Activated naive CD4-positive, alpha-beta T cell treated with anti-CD3 and anti-CD28 coated beads, Interleukin-2, amount 10 ng/mL, durations not matched to agents 7 days and 5 days (primary cell): Measurements from ENCODE around the gene MAP3K5.
"Not testable (repeated sequence)": the region's sequence is repeated elsewhere in the genome, so short reads cannot be mapped to it uniquely, and the experiment has no call there.

Experiments used
- CTCF ChIA-PET: fragments of 350-600 bp; sonication (Branson Sonifier 250); formaldehyde crosslinking; loops from one replicate; lab custom pipeline; 2021; ENCODE audit warnings: antibody characterized with exemption; lab: Charles Lee
- DNase-seq: peaks from one replicate; pipeline ENCODE4 v3.0.0-alpha.2; 2020
- H3K27ac Mint-ChIP-seq: one replicate; pipeline ENCODE4 v1.8.0; 2021; ENCODE audit warnings: mild to moderate bottlenecking, moderate library complexity, mixed read lengths
- H3K27me3 Mint-ChIP-seq: one replicate; pipeline ENCODE4 v1.8.0; 2021; ENCODE audit warnings: mild to moderate bottlenecking, mixed read lengths
- H3K36me3 Mint-ChIP-seq: one replicate; pipeline ENCODE4 v1.8.0; 2021; ENCODE audit warnings: mixed read lengths
- H3K4me1 Mint-ChIP-seq: one replicate; pipeline ENCODE4 v1.8.0; 2021; ENCODE audit warnings: mixed read lengths
- H3K4me3 Mint-ChIP-seq: one replicate; pipeline ENCODE4 v1.8.0; 2021; ENCODE audit warnings: mild to moderate bottlenecking, moderate library complexity, mixed read lengths
- H3K9me3 Mint-ChIP-seq: one replicate; pipeline ENCODE4 v1.8.0; 2021; ENCODE audit warnings: mixed read lengths

MAP3K5 gene

GRCh38 chr6:136763255-136763654 is 29.0 kb downstream of the MAP3K5 start:
- Mint-ChIP-seq H3K4me3 (no peak overlapping the region), H3K4me1 (peaks cover 80% of the 10 kb centered on the region), H3K27ac (peak overlapping the region; percentile 3), H3K36me3 (peaks cover 4% of the 10 kb centered on the region), H3K9me3 (no peaks in the 10 kb centered on the region), H3K27me3 (no peaks in the 10 kb centered on the region)
- CTCF ChIA-PET: interaction anchor here (1.1 to 7.3 kb wide), 3 partner anchors 23 to 119 kb away, joined by 3 to 60 read pairs (median 8); partner anchors contain the start of gene MAP3K5
- no peak for DNase-seq

- peak overlapping the region; percentile 68 for H3K27ac Mint-ChIP-seq
- DNase-seq: no peak
- no peaks in the 10 kb centered on the region for H3K27me3 Mint-ChIP-seq
- H3K9me3 Mint-ChIP-seq: no peaks in the 10 kb centered on the region
- H3K4me1 Mint-ChIP-seq: peaks cover 71% of the 10 kb centered on the region
- H3K36me3 Mint-ChIP-seq: peaks cover 2% of the 10 kb centered on the region
- CTCF ChIA-PET: interaction anchor here (1.1 to 7.3 kb wide), 5 partner anchors 16 to 118 kb away, joined by 3 to 60 read pairs (median 4); partner anchors contain the start of gene MAP3K5
- no peak overlapping the region for H3K4me3 Mint-ChIP-seq
Measured at GRCh38 chr6:136762022-136762975, 30.0 kb downstream of the MAP3K5 start.

GRCh38 chr6:136761227-136761922 is 30.9 kb downstream of the MAP3K5 start:
- Mint-ChIP-seq H3K27ac (peak overlapping the region; percentile 68), H3K36me3 (peaks cover 6% of the 10 kb centered on the region), H3K9me3 (no peaks in the 10 kb centered on the region), H3K27me3 (no peaks in the 10 kb centered on the region), H3K4me1 (peaks cover 75% of the 10 kb centered on the region), H3K4me3 (peak overlapping the region; percentile 46)
- DNase-seq: peak; percentile 28
- CTCF ChIA-PET: interaction anchor here (1.3 to 7.3 kb wide), 3 partner anchors 15 to 117 kb away, joined by 4 to 60 read pairs (median 4); partner anchors contain the start of gene MAP3K5

GRCh38 chr6:136760781-136761180 is 31.5 kb downstream of the MAP3K5 start:
- CTCF ChIA-PET: interaction anchor here (1.3 to 7.3 kb wide), 2 partner anchors 15 to 30 kb away, joined by 4 to 60 read pairs; partner anchors contain the start of gene MAP3K5
- not testable (repeated sequence) for H3K27me3 Mint-ChIP-seq, H3K27ac Mint-ChIP-seq, H3K9me3 Mint-ChIP-seq, H3K36me3 Mint-ChIP-seq, DNase-seq
- Mint-ChIP-seq H3K4me3 (peak overlapping the region; percentile 21), H3K4me1 (peaks cover 75% of the 10 kb centered on the region)

GRCh38 chr6:136757150-136757549 is 35.1 kb downstream of the MAP3K5 start:
- Mint-ChIP-seq H3K4me3 (no peak overlapping the region), H3K27me3 (no peaks in the 10 kb centered on the region), H3K9me3 (no peaks in the 10 kb centered on the region), H3K4me1 (peaks cover 75% of the 10 kb centered on the region), H3K27ac (no peak overlapping the region), H3K36me3 (peaks cover 17% of the 10 kb centered on the region)
- CTCF ChIA-PET: interaction anchor here (4.9 kb wide), 1 partner anchor 35 kb away, joined by 28 read pairs; the partner anchor contains the start of gene MAP3K5
- DNase-seq: no peak

- no peak for DNase-seq
- peak overlapping the region; percentile 47 for H3K27ac Mint-ChIP-seq
- H3K9me3 Mint-ChIP-seq: no peaks in the 10 kb centered on the region
- peaks cover 81% of the 10 kb centered on the region for H3K4me1 Mint-ChIP-seq
- H3K4me3 Mint-ChIP-seq: no peak overlapping the region
- H3K36me3 Mint-ChIP-seq: peaks cover 17% of the 10 kb centered on the region
- CTCF ChIA-PET: interaction anchor here (0.9 to 4.9 kb wide), 6 partner anchors 9 to 110 kb away, joined by 3 to 28 read pairs (median 4); partner anchors contain the start of gene MAP3K5
- H3K27me3 Mint-ChIP-seq: no peaks in the 10 kb centered on the region
Measured at GRCh38 chr6:136754820-136755219, 37.5 kb downstream of the MAP3K5 start.

- H3K27me3 Mint-ChIP-seq: no peaks in the 10 kb centered on the region
- no peaks in the 10 kb centered on the region for H3K9me3 Mint-ChIP-seq
- H3K36me3 Mint-ChIP-seq: peaks cover 20% of the 10 kb centered on the region
- CTCF ChIA-PET: interaction anchor here (3.6 to 4.9 kb wide), 2 partner anchors 39 to 109 kb away, joined by 17 to 28 read pairs; partner anchors contain the start of gene MAP3K5
- H3K27ac Mint-ChIP-seq: peak overlapping the region; percentile 92
- H3K4me1 Mint-ChIP-seq: peaks cover 87% of the 10 kb centered on the region
- peak; percentile 84 for DNase-seq
- peak overlapping the region; percentile 57 for H3K4me3 Mint-ChIP-seq
Measured at GRCh38 chr6:136753624-136754023, 38.7 kb downstream of the MAP3K5 start.

- Mint-ChIP-seq H3K36me3 (peaks cover 29% of the 10 kb centered on the region), H3K4me3 (peak overlapping the region; percentile 58), H3K27me3 (no peaks in the 10 kb centered on the region), H3K9me3 (no peaks in the 10 kb centered on the region), H3K4me1 (peaks cover 94% of the 10 kb centered on the region), H3K27ac (peak overlapping the region; percentile 92)
- DNase-seq: peak; percentile 26
- CTCF ChIA-PET: interaction anchor here (1.1 to 3.6 kb wide), 4 partner anchors 12 to 108 kb away, joined by 3 to 17 read pairs (median 9); partner anchors contain the start of gene MAP3K5
Measured at GRCh38 chr6:136752554-136752953, 39.7 kb downstream of the MAP3K5 start.

GRCh38 chr6:136751991-136752390 is 40.3 kb downstream of the MAP3K5 start:
- H3K27ac Mint-ChIP-seq: peak overlapping the region; percentile 92
- peaks cover 30% of the 10 kb centered on the region for H3K36me3 Mint-ChIP-seq
- CTCF ChIA-PET: interaction anchor here (1.1 to 3.6 kb wide), 4 partner anchors 12 to 107 kb away, joined by 3 to 17 read pairs (median 9); partner anchors contain the start of gene MAP3K5
- peak overlapping the region; percentile 58 for H3K4me3 Mint-ChIP-seq
- no peaks in the 10 kb centered on the region for H3K9me3 Mint-ChIP-seq
- peaks cover 96% of the 10 kb centered on the region for H3K4me1 Mint-ChIP-seq
- no peak for DNase-seq
- H3K27me3 Mint-ChIP-seq: no peaks in the 10 kb centered on the region

GRCh38 chr6:136751522-136751956 is 40.7 kb downstream of the MAP3K5 start:
- H3K4me1 Mint-ChIP-seq: peaks cover 94% of the 10 kb centered on the region
- peaks cover 28% of the 10 kb centered on the region for H3K36me3 Mint-ChIP-seq
- no peaks in the 10 kb centered on the region for H3K9me3 Mint-ChIP-seq
- H3K27ac Mint-ChIP-seq: peak overlapping the region; percentile 92
- CTCF ChIA-PET: interaction anchor here (0.6 to 3.6 kb wide), 5 partner anchors 13 to 107 kb away, joined by 3 to 17 read pairs (median 4); partner anchors contain the start of gene MAP3K5
- peak overlapping the region; percentile 55 for H3K4me3 Mint-ChIP-seq
- DNase-seq: peak; percentile 61
- no peaks in the 10 kb centered on the region for H3K27me3 Mint-ChIP-seq

- Mint-ChIP-seq H3K4me3 (peak overlapping the region; percentile 55), H3K4me1 (peaks cover 90% of the 10 kb centered on the region), H3K36me3 (peaks cover 32% of the 10 kb centered on the region), H3K27ac (peak overlapping the region; percentile 92), H3K27me3 (no peaks in the 10 kb centered on the region), H3K9me3 (no peaks in the 10 kb centered on the region)
- no peak for DNase-seq
- CTCF ChIA-PET: interaction anchor here (0.6 to 3.6 kb wide), 2 partner anchors 41 to 106 kb away, joined by 3 to 17 read pairs; partner anchors contain the start of gene MAP3K5
Measured at GRCh38 chr6:136750696-136751521, 41.4 kb downstream of the MAP3K5 start.

- CTCF ChIA-PET: no interaction called here
- Mint-ChIP-seq H3K9me3 (no peaks in the 10 kb centered on the region), H3K4me3 (no peak overlapping the region), H3K27me3 (no peaks in the 10 kb centered on the region), H3K4me1 (peaks cover 84% of the 10 kb centered on the region), H3K27ac (peak overlapping the region; percentile 92), H3K36me3 (peaks cover 32% of the 10 kb centered on the region)
- DNase-seq: no peak
Measured at GRCh38 chr6:136749359-136749997, 42.8 kb downstream of the MAP3K5 start.
